HepG2 (cell line): Measurements from ENCODE around the gene SIM1. TPM values are rescaled to one million over a fixed set of nuclear protein-coding genes. Genes with fewer than 3 reads are reported as not detected.

Experiments used
- ATAC-seq: fragments of 200-7000 bp; cut with Tn5 transposase; 3 replicates; pipeline ENCODE4 v1.9.1; 2020; ENCODE audit warnings: mild to moderate bottlenecking, moderate library complexity
- BruUV-seq: library from RNA; stranded (reverse); fragments of 400-500 nt; replicated peaks from 2 replicates; lab custom pipeline; 2021; lab: Mats Ljungman, UMichigan
- CTCF ChIA-PET: fragments of 300-600 bp; formaldehyde crosslinking; extraction: SDS; loops from one replicate; lab custom pipeline; 2021; ENCODE audit warnings: low total read pairs, inconsistent platforms, low intra/inter-chr PET ratio; lab: Yijun Ruan, JAX
- POLR2A ChIA-PET: fragments of 350-600 bp; sonication (Branson Sonifier 250); formaldehyde crosslinking; loops from one replicate; lab custom pipeline; 2020; ENCODE audit warnings: antibody characterized with exemption, inconsistent platforms; lab: Yijun Ruan, JAX
- DNase-seq: peaks from one replicate; pipeline ENCODE4 v3.0.0-alpha.2; 2015; ENCODE audit warnings: low spot score
- FAIRE-seq: peaks from 3 replicates; lab custom pipeline; 2011; peaks lifted over from hg19 to GRCh38; lab: Jason Lieb, UNC
- H2AFZ ChIP-seq: one replicate; pipeline ENCODE4 v1.6.1; 2011; ENCODE audit warnings: low read length, inconsistent platforms
- H3K27ac ChIP-seq: fragments of 300-600 bp; 3 replicates; pipeline ENCODE4 v1.8.0; 2011; ENCODE audit warnings: mixed run types, mild to moderate bottlenecking, mixed read lengths, low read length, inconsistent platforms; ENCODE audit not compliant: insufficient read depth; ENCODE audit errors: extremely low read length
- H3K27me3 ChIP-seq, 2 experiments: fragments of 200-600 bp in 1 of 2; 2 replicates in 1 of 2; 3 replicates in 1 of 2; pipeline versions ENCODE4 v1.6.0 to v1.8.0; 2011; ENCODE audit warnings: low read length in 2 of 2, mild to moderate bottlenecking in 2 of 2, moderate library complexity in 2 of 2, inconsistent platforms in 1 of 2; ENCODE audit not compliant: insufficient read depth in 2 of 2, control insufficient read depth in 1 of 2
- H3K36me3 ChIP-seq, 2 experiments: fragments of 200-600 bp in 1 of 2; replicated peaks in 1 of 2; 2 replicates in 1 of 2; 3 replicates in 1 of 2; pipeline versions ENCODE4 v1.5.1 to v1.8.0; 2011; ENCODE audit warnings: low read length in 2 of 2, inconsistent platforms in 1 of 2; ENCODE audit not compliant: insufficient read depth in 2 of 2, control insufficient read depth in 1 of 2
- H3K4me1 ChIP-seq: 2 replicates; pipeline ENCODE4 v1.5.1; 2012; ENCODE audit warnings: low read length, inconsistent platforms; ENCODE audit not compliant: insufficient read depth
- H3K4me2 ChIP-seq: 2 replicates; pipeline ENCODE4 v1.6.0; 2011; ENCODE audit warnings: low read depth, low read length, inconsistent platforms
- H3K4me3 ChIP-seq, 3 experiments: fragments of 200-600 bp in 1 of 3; sonication (generic), shearing (Covaris generic) in 1 of 3; replicated peaks in 1 of 3; 2 replicates each; pipeline ENCODE4 v1.5.1; 2011 to 2016; ENCODE audit warnings: low read length in 3 of 3, inconsistent platforms in 2 of 3, low read depth in 2 of 3, mild to moderate bottlenecking in 2 of 3, control low read depth in 1 of 3, mixed read lengths in 1 of 3; ENCODE audit not compliant: insufficient read depth in 1 of 3
- H3K79me2 ChIP-seq: one replicate; pipeline ENCODE4 v1.6.1; 2011; ENCODE audit warnings: low read length, inconsistent platforms; ENCODE audit not compliant: insufficient read depth
- H3K9ac ChIP-seq: 2 replicates; pipeline ENCODE4 v1.6.0; 2011; ENCODE audit warnings: mild to moderate bottlenecking, low read depth, low read length, inconsistent platforms; ENCODE audit not compliant: insufficient read depth
- H3K9me3 ChIP-seq: 2 replicates; pipeline ENCODE4 v1.5.1; 2012; ENCODE audit warnings: mild to moderate bottlenecking, low read length
- H4K20me1 ChIP-seq: 2 replicates; pipeline ENCODE4 v1.6.0; 2011; ENCODE audit warnings: inconsistent platforms, mild to moderate bottlenecking, low read length, moderate library complexity; ENCODE audit not compliant: insufficient read depth
- EEA1 ChIP-seq: sonication (generic); formaldehyde crosslinking; IDR thresholded peaks from 2 replicates; pipeline ENCODE4 v1.5.1; 2020; ENCODE audit warnings: mild to moderate bottlenecking, missing genetic modification reagents, borderline replicate concordance
- MEF2D ChIP-seq: sonication (generic); formaldehyde crosslinking; IDR thresholded peaks from 2 replicates; pipeline ENCODE4 v1.5.1; 2020; ENCODE audit warnings: mild to moderate bottlenecking, missing genetic modification reagents
- PRPF4 ChIP-seq: fragments of 200-400 bp; formaldehyde crosslinking; IDR thresholded peaks from 2 replicates; pipeline ENCODE4 v1.6.1; 2016; ENCODE audit warnings: low read length, low read depth; ENCODE audit not compliant: poor library complexity, severe bottlenecking
- RAD21 ChIP-seq: fragments of 450-650 bp; formaldehyde crosslinking; IDR thresholded peaks from 2 replicates; pipeline ENCODE4 v1.5.0; 2020; ENCODE audit warnings: mild to moderate bottlenecking
- SMC3 ChIP-seq: IDR thresholded peaks from 2 replicates; pipeline ENCODE4 v1.6.1; 2011; ENCODE audit warnings: low read length, improper control_type of control experiment
- STAG1 ChIP-seq: sonication (generic); formaldehyde crosslinking; IDR thresholded peaks from 2 replicates; pipeline ENCODE4 v1.4.0; 2020; ENCODE audit warnings: missing genetic modification reagents
- TAF1 ChIP-seq: sonication (generic); formaldehyde crosslinking; IDR thresholded peaks from 2 replicates; pipeline ENCODE4 v1.4.0; 2020; ENCODE audit warnings: missing genetic modification reagents
- ZBTB38 ChIP-seq: sonication (generic); formaldehyde crosslinking; IDR thresholded peaks from 2 replicates; pipeline ENCODE4 v1.5.1; 2020; ENCODE audit warnings: mild to moderate bottlenecking, missing genetic modification reagents
- WGBS: methylation state at CpG from one replicate; pipeline ENCODE4 v1.1.6; 2017; ENCODE audit warnings: low lambda C conversion rate; 5-methylcytosine and 5-hydroxymethylcytosine counted together
- in situ Hi-C: cut with HindIII; loops from 2 replicates; pipeline ENCODE4 v1.10.0; 2017; ENCODE audit warnings: low pct_unique_long_range_greater_than_20kb; ENCODE audit not compliant: extremely low pct_ligation_motif_present
- intact Hi-C: fragments of 100-400 bp; cut with micrococcal nuclease; formaldehyde crosslinking; loops from one replicate; pipeline ENCODE4 v1.10.0; 2022; ENCODE audit not compliant: unreplicated experiment
- polyA plus RNA-seq, 8 experiments: library from polyadenylated mRNA; depleted of rRNA in 3 of 8; stranded (reverse) in 7 of 8; unstranded in 1 of 8; fragments of >200 nt; fragmentation: Illumina TruSeq in 4 of 8; extraction: Trizol in 4 of 8; gene quantifications; 2 replicates each; pipeline versions ENCODE4 v1.2.1 to v1.2.3, GENCODE V29; 2011 to 2016; ENCODE audit warnings: low read depth in 4 of 8, missing spikeins in 1 of 8, mixed read lengths in 1 of 8; ENCODE audit not compliant: insufficient read depth in 1 of 8
- total RNA-seq, 5 experiments: library from RNA; depleted of rRNA; stranded (reverse); fragments of >200 nt; fragmentation: Illumina TruSeq; extraction: Trizol; gene quantifications; 2 replicates each; pipeline ENCODE4 v1.2.3, GENCODE V29; 2016; ENCODE audit warnings: low read depth in 1 of 5
- TF ChIP-seq, protein P1 (sequence below): sonication (generic); formaldehyde crosslinking; IDR thresholded peaks from 2 replicates; pipeline ENCODE4 v1.5.0; 2020; ENCODE audit warnings: mild to moderate bottlenecking, missing genetic modification reagents
- TF ChIP-seq, protein P2 (sequence below): fragments of 450-650 bp; IDR thresholded peaks from 2 replicates; pipeline ENCODE4 v1.6.1; 2017; ENCODE audit warnings: mild to moderate bottlenecking
- TF ChIP-seq, protein P3 (sequence below): sonication (generic); formaldehyde crosslinking; IDR thresholded peaks from 2 replicates; pipeline ENCODE4 v1.4.0; 2020; ENCODE audit warnings: missing genetic modification reagents, borderline replicate concordance
- TF ChIP-seq, protein P4 (sequence below): sonication (generic); formaldehyde crosslinking; IDR thresholded peaks from 2 replicates; pipeline ENCODE4 v1.5.0; 2020; ENCODE audit warnings: mild to moderate bottlenecking, missing genetic modification reagents, moderate library complexity
- TF ChIP-seq, protein P5 (sequence below): sonication (generic); formaldehyde crosslinking; IDR thresholded peaks from 2 replicates; pipeline ENCODE4 v1.4.0; 2020; ENCODE audit warnings: mild to moderate bottlenecking, missing genetic modification reagents

The SIM1 gene
- total and polyA plus RNA-seq, 2 of the 13 experiments (the other 11 are each of a cell fraction or from before 2014, with no cell fraction given): not detected

DNA sequence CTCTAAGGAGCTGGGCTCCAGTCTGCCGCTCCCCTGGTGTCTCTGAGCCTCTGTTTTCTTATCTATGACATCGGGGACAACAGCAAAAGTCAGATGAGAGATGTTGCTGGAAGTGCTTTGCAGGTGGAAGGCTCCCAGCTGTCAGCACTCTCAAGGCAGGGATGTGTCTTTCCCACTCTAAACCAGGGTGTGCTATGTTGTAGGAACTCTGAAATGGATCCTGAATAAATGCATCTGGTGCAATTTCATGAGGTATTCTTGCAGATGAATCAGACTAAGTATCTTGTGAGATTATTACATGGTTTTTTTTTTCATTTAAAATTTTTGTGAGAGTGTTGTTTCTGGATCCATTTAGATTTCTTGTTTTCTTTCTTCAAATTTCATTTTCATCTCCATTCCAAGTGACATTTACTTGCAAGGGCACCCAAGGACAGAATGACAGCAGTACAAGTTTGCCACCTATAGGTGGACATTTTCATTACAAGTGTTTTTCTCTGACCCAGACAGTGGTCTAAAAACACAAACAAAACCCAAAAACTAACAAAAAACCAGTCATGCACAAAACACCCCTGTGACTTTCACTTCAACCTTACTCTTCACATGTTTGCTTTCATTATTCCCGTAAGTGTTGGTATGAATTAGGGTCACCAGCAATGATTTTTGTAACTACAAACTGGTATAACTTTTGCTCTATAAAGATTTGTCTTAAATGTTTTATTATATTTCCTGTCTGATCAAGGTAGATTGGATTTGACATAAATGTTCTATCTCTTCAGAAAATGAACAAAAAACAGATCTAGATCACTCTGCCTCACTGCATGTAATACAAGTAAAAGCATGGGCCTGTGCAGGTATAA is 14.7 kb upstream of the SIM1 start:
- peaks cover 3% of the 10 kb centered on the region in 2 experiments; a peak in 3 of 5 replicates for H3K27me3 ChIP-seq
- peak; percentile 27 for DNase-seq
- intact Hi-C loops: loop anchor here (1.0 to 5.0 kb wide), 8 partner anchors 109 to 612 kb away; no protein-coding TSS in a partner anchor
- H3K4me1 ChIP-seq: peaks cover 15% of the 10 kb centered on the region
- no peaks in the 10 kb centered on the region for H3K36me3 ChIP-seq
- in situ Hi-C loops: loop anchor here (5.0 kb wide), 1 partner anchor 362 kb away; no protein-coding TSS in a partner anchor
- H3K79me2 ChIP-seq: no peaks in the 10 kb centered on the region
- WGBS: 0% methylated on average over 3 of the region's 3 CpGs
- no peak overlapping the region for H3K4me3 ChIP-seq
- no peak overlapping the region for H3K9ac ChIP-seq
- H4K20me1 ChIP-seq: no peaks in the 10 kb centered on the region
- CTCF ChIA-PET: interaction anchor here (1.0 to 1.9 kb wide), 6 partner anchors 109 to 478 kb away, joined by 3 to 13 read pairs (median 7); no protein-coding TSS in a partner anchor
- H3K4me2 ChIP-seq: no peak overlapping the region
- H3K27ac ChIP-seq: no peak overlapping the region
- peak; percentile 75 for ATAC-seq
- no TSS peak for BruUV-seq
- H2AFZ ChIP-seq: no peak overlapping the region
- POLR2A ChIA-PET: no interaction called here
- H3K9me3 ChIP-seq: no peaks in the 10 kb centered on the region
- FAIRE-seq: peak; percentile 68
- TF ChIP-seq PRPF4 (no peak), EEA1 (CRISPR knock-in tag) (no peak), STAG1 (CRISPR knock-in tag) (peak; percentile 80), RAD21 (CRISPR knock-in tag) (0 out of 2 replicates have a peak, but pooled peaks have one; percentile 28), TAF1 (CRISPR knock-in tag) (no peak), MEF2D (no peak), SMC3 (peak; percentile 62), ZBTB38 (no peak)
- TF ChIP-seq, protein P1, sequence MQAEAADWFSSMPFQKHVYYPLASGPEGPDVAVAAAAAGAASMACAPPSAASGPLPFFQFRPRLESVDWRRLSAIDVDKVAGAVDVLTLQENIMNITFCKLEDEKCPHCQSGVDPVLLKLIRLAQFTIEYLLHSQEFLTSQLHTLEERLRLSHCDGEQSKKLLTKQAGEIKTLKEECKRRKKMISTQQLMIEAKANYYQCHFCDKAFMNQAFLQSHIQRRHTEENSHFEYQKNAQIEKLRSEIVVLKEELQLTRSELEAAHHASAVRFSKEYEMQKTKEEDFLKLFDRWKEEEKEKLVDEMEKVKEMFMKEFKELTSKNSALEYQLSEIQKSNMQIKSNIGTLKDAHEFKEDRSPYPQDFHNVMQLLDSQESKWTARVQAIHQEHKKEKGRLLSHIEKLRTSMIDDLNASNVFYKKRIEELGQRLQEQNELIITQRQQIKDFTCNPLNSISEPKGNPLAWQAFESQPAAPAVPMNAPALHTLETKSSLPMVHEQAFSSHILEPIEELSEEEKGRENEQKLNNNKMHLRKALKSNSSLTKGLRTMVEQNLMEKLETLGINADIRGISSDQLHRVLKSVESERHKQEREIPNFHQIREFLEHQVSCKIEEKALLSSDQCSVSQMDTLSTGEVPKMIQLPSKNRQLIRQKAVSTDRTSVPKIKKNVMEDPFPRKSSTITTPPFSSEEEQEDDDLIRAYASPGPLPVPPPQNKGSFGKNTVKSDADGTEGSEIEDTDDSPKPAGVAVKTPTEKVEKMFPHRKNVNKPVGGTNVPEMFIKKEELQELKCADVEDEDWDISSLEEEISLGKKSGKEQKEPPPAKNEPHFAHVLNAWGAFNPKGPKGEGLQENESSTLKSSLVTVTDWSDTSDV: no peak
- TF ChIP-seq, protein P2, sequence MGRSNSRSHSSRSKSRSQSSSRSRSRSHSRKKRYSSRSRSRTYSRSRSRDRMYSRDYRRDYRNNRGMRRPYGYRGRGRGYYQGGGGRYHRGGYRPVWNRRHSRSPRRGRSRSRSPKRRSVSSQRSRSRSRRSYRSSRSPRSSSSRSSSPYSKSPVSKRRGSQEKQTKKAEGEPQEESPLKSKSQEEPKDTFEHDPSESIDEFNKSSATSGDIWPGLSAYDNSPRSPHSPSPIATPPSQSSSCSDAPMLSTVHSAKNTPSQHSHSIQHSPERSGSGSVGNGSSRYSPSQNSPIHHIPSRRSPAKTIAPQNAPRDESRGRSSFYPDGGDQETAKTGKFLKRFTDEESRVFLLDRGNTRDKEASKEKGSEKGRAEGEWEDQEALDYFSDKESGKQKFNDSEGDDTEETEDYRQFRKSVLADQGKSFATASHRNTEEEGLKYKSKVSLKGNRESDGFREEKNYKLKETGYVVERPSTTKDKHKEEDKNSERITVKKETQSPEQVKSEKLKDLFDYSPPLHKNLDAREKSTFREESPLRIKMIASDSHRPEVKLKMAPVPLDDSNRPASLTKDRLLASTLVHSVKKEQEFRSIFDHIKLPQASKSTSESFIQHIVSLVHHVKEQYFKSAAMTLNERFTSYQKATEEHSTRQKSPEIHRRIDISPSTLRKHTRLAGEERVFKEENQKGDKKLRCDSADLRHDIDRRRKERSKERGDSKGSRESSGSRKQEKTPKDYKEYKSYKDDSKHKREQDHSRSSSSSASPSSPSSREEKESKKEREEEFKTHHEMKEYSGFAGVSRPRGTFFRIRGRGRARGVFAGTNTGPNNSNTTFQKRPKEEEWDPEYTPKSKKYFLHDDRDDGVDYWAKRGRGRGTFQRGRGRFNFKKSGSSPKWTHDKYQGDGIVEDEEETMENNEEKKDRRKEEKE: no peak
- TF ChIP-seq, protein P3, sequence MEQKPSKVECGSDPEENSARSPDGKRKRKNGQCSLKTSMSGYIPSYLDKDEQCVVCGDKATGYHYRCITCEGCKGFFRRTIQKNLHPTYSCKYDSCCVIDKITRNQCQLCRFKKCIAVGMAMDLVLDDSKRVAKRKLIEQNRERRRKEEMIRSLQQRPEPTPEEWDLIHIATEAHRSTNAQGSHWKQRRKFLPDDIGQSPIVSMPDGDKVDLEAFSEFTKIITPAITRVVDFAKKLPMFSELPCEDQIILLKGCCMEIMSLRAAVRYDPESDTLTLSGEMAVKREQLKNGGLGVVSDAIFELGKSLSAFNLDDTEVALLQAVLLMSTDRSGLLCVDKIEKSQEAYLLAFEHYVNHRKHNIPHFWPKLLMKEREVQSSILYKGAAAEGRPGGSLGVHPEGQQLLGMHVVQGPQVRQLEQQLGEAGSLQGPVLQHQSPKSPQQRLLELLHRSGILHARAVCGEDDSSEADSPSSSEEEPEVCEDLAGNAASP (CRISPR knock-in tag): peak; percentile 64; the same call in 1 of the 2 replicates
- TF ChIP-seq, protein P4, sequence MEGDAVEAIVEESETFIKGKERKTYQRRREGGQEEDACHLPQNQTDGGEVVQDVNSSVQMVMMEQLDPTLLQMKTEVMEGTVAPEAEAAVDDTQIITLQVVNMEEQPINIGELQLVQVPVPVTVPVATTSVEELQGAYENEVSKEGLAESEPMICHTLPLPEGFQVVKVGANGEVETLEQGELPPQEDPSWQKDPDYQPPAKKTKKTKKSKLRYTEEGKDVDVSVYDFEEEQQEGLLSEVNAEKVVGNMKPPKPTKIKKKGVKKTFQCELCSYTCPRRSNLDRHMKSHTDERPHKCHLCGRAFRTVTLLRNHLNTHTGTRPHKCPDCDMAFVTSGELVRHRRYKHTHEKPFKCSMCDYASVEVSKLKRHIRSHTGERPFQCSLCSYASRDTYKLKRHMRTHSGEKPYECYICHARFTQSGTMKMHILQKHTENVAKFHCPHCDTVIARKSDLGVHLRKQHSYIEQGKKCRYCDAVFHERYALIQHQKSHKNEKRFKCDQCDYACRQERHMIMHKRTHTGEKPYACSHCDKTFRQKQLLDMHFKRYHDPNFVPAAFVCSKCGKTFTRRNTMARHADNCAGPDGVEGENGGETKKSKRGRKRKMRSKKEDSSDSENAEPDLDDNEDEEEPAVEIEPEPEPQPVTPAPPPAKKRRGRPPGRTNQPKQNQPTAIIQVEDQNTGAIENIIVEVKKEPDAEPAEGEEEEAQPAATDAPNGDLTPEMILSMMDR: peak; percentile 73
- TF ChIP-seq, protein P5, sequence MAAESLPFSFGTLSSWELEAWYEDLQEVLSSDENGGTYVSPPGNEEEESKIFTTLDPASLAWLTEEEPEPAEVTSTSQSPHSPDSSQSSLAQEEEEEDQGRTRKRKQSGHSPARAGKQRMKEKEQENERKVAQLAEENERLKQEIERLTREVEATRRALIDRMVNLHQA (CRISPR knock-in tag): no peak
